Thymus (tissue), 11 donors: Measurements from ENCODE around the gene QSER1. TPM values are rescaled to one million over a fixed set of nuclear protein-coding genes. Genes with fewer than 3 reads are reported as not detected.

Source experiments
- DNase-seq, 9 donors: peaks; one replicate each; pipeline ENCODE4 v3.0.0-alpha.2; 2013; ENCODE audit warnings: low spot score in 9 of 9, low read depth in 6 of 9, missing footprints in 1 of 9
- H3K27ac ChIP-seq, 2 donors: one replicate each; pipeline ENCODE4 v1.5.1; 2013; ENCODE audit warnings: control low read depth in 1 of 2, low read depth in 1 of 2, low read length in 1 of 2, mild to moderate bottlenecking in 1 of 2, moderate library complexity in 1 of 2
- H3K27me3 ChIP-seq, 2 donors: one replicate each; pipeline ENCODE4 v1.5.1; 2013; ENCODE audit warnings: low read length in 1 of 2; ENCODE audit not compliant: control insufficient read depth in 2 of 2, insufficient read depth in 1 of 2
- H3K36me3 ChIP-seq, 2 donors: one replicate each; pipeline ENCODE4 v1.5.1; 2013; ENCODE audit warnings: low read length in 1 of 2, mild to moderate bottlenecking in 1 of 2, moderate library complexity in 1 of 2; ENCODE audit not compliant: control insufficient read depth in 2 of 2, insufficient read depth in 2 of 2
- H3K4me1 ChIP-seq, 2 donors: one replicate each; pipeline ENCODE4 v1.5.1; 2013; ENCODE audit warnings: low read length in 2 of 2; ENCODE audit not compliant: control insufficient read depth in 2 of 2, insufficient read depth in 2 of 2
- H3K4me3 ChIP-seq, 2 donors: one replicate each; pipeline ENCODE4 v1.5.1; 2013; ENCODE audit warnings: low read length in 2 of 2, control low read depth in 1 of 2, mild to moderate bottlenecking in 1 of 2
- H3K9me3 ChIP-seq, 2 donors: one replicate each; pipeline ENCODE4 v1.5.1; 2013; ENCODE audit warnings: low read length in 1 of 2, mild to moderate bottlenecking in 1 of 2; ENCODE audit not compliant: control insufficient read depth in 2 of 2, insufficient read depth in 1 of 2
- WGBS: extraction: QIAGEN DNeasy Blood & Tissue Kit; methylation state at CpG from one replicate; pipeline ENCODE4 v1.1.7; 2013; 5-methylcytosine and 5-hydroxymethylcytosine counted together
- polyA plus RNA-seq: library from polyadenylated mRNA; stranded (reverse); fragments of 200-250 nt; gene quantifications from one replicate; pipeline ENCODE4 v1.2.3, GENCODE V29; 2013
- total RNA-seq: library from RNA; stranded (reverse); fragments of 120-200 nt; gene quantifications from one replicate; pipeline ENCODE4 v1.2.4, GENCODE V29; 2013
- donor health status: healthy.

The QSER1 gene
- total and polyA plus RNA-seq, 2 donors, result 5.8 to 14.5 TPM

DNA sequence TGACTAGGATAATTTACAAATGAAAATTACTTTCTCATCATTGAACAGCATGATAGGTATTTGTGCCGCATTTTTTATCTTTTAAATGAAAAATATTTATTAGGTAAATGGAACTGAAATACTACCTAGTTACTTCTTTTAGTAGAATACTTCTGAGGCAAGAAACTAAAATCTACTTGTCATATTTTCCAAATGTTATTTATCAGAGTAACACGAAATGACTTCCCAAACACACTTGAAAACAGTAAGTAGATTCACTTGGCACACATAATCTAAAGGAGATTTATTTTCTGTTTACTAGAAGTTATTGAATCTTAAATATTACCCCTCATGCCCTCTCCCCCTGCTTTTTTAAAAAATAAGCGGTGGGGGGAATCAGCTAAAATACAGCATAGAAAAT is 2.3 kb downstream of the QSER1 start:
- H3K36me3 ChIP-seq, result peaks cover 0 to 7% of the 10 kb centered on the region in 2 donors
- H3K27ac ChIP-seq, result peak overlapping the region in 1 of 2 donors; percentile 86
- H3K4me3 ChIP-seq, result no peak overlapping the region
- WGBS, result 95% methylated on average over 3 of the region's 3 CpGs
- H3K4me1 ChIP-seq, result peaks cover 6 to 11% of the 10 kb centered on the region in 2 donors
- DNase-seq, result no peak
- no peaks in the 10 kb centered on the region for H3K27me3 ChIP-seq
- H3K9me3 ChIP-seq, result no peaks in the 10 kb centered on the region

DNA sequence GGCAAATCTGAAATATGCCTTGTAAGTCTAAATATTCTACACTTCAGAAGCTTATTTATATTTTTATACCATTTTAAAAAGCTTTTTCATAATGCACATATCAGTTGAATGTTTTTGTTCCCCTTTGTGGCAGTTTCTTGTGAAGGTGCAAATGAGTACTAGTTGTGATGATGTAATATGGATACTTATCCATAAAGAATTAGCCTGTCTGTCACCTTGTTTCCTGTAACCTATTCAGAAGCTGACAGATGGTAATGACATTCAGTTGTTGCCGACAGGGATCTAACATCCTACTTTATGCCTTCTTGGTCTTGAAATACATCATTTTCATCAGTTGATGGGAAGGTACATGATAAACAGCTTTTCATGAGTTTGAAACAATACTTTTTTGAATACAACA is 2.9 kb downstream of the QSER1 start:
- WGBS, result 89% methylated on average over 1 of the region's 1 CpG
- Histone ChIP-seq H3K36me3 (peaks cover 0 to 9% of the 10 kb centered on the region in 2 donors), H3K4me1 (peaks cover 6 to 11% of the 10 kb centered on the region in 2 donors), H3K9me3 (no peaks in the 10 kb centered on the region), H3K4me3 (no peak overlapping the region), H3K27ac (no peak overlapping the region), H3K27me3 (no peaks in the 10 kb centered on the region)
- DNase-seq, result no peak

DNA sequence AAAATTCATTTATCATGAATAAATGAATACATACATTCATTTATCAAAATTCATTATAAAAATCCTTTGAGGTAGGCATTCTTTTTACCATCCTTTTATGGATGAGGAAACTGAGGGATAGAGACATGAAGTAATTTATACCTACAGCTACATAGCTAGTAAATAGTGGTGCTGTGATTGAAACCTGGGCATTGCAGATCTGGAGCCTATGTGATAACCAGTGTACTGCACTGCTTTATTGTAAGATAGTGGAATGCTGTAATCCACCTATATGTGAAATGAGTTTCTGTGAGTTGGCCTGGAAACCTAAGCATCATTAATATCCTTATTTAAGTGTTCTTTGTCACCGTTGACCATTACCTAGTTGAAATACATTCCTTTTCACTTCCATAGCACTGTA is 4.5 kb downstream of the QSER1 start:
- no peak for DNase-seq
- no peaks in the 10 kb centered on the region for H3K9me3 ChIP-seq
- peaks cover 0 to 9% of the 10 kb centered on the region in 2 donors for H3K36me3 ChIP-seq
- H3K27ac ChIP-seq, result no peak overlapping the region
- H3K27me3 ChIP-seq, result no peaks in the 10 kb centered on the region
- no peak overlapping the region for H3K4me3 ChIP-seq
- 98% methylated on average over 1 of the region's 1 CpG for WGBS
- H3K4me1 ChIP-seq, result peaks cover 4 to 8% of the 10 kb centered on the region in 2 donors

DNA sequence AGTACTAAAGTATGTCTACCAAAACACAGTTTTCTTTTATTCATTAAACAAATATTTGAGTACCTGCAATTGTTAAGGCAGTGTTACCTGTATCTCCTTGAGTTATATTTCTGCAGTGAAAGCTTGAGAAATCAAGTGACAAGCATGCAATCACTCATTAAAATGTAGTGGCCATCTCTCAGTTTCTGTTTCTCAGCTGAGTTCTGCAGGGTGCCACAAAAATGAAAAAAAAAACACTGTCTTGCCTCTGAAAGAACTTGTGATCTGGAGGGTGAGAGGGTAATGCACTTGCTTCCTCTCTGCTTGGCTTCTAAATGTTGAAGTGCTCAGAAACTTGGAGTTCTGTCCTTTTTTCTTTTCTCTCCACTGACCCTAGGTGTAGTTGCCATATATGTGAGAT is 6.8 kb downstream of the QSER1 start:
- H3K4me1 ChIP-seq, result peaks cover 2% of the 10 kb centered on the region in 2 donors
- H3K36me3 ChIP-seq, result peaks cover 0 to 9% of the 10 kb centered on the region in 2 donors
- no peaks in the 10 kb centered on the region for H3K9me3 ChIP-seq
- H3K27me3 ChIP-seq, result no peaks in the 10 kb centered on the region
- no peak overlapping the region for H3K4me3 ChIP-seq
- DNase-seq, result no peak
- no peak overlapping the region for H3K27ac ChIP-seq

DNA sequence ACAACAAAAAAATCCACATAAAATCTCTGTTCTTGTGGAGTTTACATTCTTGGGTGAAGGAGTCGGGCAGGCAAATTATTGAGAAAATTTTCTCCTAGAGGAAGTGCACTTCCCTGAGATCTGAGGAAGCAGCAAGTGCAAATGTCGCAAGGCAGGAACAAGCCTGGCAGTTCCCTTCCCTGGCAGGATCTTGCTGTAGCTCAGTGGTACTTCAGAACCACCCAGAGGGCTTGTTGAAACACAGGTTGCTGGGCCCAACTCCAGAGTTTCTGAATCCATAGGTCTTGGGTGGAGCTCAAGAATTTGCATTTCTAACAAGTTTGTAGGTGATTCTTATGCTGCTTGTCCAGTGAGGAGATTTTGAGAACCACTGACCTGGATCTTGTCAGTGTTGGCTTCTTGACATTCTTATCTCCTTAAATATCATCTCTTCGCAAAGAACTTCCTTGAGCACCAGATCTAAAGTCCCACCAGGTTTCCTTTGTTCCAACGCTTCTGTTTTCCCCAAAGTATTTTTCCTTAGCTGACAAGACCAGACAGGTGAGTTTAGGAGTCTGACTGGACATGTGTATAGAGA is 9.6 kb downstream of the QSER1 start:
- no peaks in the 10 kb centered on the region for H3K4me1 ChIP-seq
- no peak overlapping the region for H3K4me3 ChIP-seq
- WGBS, result 94% methylated on average over 4 of the region's 4 CpGs
- no peaks in the 10 kb centered on the region for H3K9me3 ChIP-seq
- no peaks in the 10 kb centered on the region for H3K27me3 ChIP-seq
- no peak overlapping the region for H3K27ac ChIP-seq
- peaks cover 0 to 9% of the 10 kb centered on the region in 2 donors for H3K36me3 ChIP-seq
- DNase-seq, result no peak

DNA sequence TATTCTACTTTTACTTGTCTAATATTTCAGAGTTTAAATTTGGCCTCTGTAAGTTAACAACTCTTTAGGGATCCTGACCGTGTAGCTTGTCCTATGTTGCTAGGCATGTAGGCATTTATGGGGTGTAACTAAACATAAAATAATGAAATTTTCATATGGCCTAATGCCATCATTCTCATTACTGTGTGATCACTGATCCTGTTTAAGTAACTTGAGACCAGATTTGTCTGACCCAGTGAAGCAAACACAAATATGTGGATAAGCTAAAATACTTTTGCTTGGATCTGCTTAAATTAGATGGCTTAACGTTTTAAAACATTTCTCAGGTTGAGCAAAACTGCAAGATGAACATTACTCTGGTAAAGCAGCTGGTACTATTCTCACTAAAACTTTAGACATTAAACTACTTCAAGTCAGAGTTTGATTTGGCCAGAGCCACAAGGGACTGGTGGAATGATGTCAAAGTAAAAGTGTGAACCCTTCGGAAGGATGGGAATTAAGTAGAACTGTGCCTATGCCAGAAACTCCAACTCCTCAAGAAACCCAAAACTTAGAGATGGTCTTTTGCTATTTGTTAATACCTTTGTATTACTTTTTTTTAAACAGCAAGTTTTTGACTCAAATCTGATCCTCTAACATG is 12.5 kb downstream of the QSER1 start:
- Histone ChIP-seq H3K27ac (no peak overlapping the region), H3K36me3 (peaks cover 0 to 3% of the 10 kb centered on the region in 2 donors), H3K9me3 (no peaks in the 10 kb centered on the region), H3K27me3 (no peaks in the 10 kb centered on the region), H3K4me3 (no peak overlapping the region), H3K4me1 (no peaks in the 10 kb centered on the region)
- WGBS, result 92% methylated on average over 3 of the region's 3 CpGs
- DNase-seq, result no peak

DNA sequence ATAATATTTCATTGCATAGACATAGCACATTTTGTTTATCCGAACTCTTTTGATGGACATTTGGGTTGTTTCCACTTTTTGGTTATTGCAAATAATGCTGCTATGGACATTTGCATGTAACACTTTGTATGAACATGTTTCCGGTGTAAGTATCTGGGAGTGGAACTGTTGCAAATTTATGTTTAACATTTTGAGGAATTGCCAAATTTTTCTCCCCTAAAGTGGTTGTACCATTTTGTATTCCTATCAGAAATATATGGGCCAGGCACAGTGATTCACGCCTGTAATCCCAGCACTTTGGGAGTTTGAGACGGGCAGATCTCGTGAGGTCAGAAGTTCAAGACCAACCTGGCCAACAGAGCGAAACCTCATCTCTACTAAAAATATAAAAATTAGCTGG is 16.0 kb downstream of the QSER1 start:
- WGBS, result 99% methylated on average over 6 of the region's 6 CpGs

DNA sequence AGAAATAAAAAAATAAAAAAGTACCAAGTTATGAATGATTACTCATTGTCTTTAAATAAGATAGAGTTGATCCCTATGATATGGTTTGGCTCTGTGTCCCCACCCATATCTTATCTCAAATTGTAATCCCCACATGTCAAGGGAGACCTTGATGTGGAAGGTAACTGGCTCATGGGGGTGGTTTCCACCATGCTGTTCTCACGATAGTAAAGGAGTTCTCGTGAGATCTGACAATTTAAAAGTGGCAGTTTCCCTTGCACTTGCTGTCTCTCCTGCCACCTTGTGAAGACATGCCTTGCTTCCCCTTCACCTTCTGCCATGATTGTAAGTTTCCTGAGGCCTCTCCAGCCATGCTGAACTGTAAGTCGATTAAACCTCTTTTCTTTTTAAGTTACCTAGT is 18.8 kb downstream of the QSER1 start:
- H3K4me1 ChIP-seq, result no peaks in the 10 kb centered on the region
- no peaks in the 10 kb centered on the region for H3K27me3 ChIP-seq
- peaks cover 0 to 3% of the 10 kb centered on the region in 2 donors for H3K36me3 ChIP-seq
- no peaks in the 10 kb centered on the region for H3K9me3 ChIP-seq
- DNase-seq, result no peak
- H3K27ac ChIP-seq, result no peak overlapping the region
- no peak overlapping the region for H3K4me3 ChIP-seq
- WGBS, result 94% methylated on average over 3 of the region's 3 CpGs

More for the DNA sequence above, 16.0 kb downstream of the QSER1 start:
- DNase-seq, result no peak
- Histone ChIP-seq H3K27me3 (no peaks in the 10 kb centered on the region), H3K4me3 (no peak overlapping the region), H3K36me3 (peaks cover 0 to 3% of the 10 kb centered on the region in 2 donors), H3K27ac (no peak overlapping the region), H3K9me3 (no peaks in the 10 kb centered on the region), H3K4me1 (no peaks in the 10 kb centered on the region)

DNA sequence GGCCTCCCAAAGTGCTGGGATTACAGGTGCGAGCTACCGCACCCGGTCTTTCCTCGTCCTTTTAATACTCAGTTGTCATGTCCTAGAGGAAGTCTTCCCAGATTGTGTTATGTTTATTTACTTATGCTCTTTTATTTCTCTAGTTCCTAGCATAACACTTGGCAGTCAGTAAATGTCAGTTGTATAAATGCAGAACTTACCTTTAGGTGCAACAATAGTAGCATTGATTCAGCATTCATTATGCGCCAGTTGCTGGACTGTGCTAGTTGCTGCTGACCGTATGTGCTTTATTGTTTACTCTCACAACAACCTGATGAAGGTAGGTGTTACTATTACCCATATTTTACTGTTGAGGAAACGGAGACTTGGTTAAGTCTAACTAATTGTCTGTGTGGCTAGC is 20.8 kb downstream of the QSER1 start:
- Histone ChIP-seq H3K9me3 (no peaks in the 10 kb centered on the region), H3K4me1 (peaks cover 0 to 2% of the 10 kb centered on the region in 2 donors), H3K27ac (no peak overlapping the region), H3K4me3 (no peak overlapping the region), H3K27me3 (no peaks in the 10 kb centered on the region), H3K36me3 (peaks cover 0 to 3% of the 10 kb centered on the region in 2 donors)
- WGBS, result 99% methylated on average over 7 of the region's 7 CpGs
- DNase-seq, result no peak
